ENCODE data around the gene VIL1.

The VIL1 gene

GRCh38 chr2:218418717-218419458, at the start of gene VIL1:
Gene VIL1 (plus strand): TSS chr2:218419123. CDS start chr2:218423779, 4,656 bp downstream.
- no peak for DNase-seq

GRCh38 chr2:218369330-218369729, 49.6 kb upstream of the VIL1 start:
- DNase-seq: no peak

GRCh38 chr2:218370410-218371063, 48.4 kb upstream of the VIL1 start:
- DNase-seq: no peak

- no peak for DNase-seq
These were observed 47.0 kb upstream of the VIL1 start for GRCh38 chr2:218371983-218372350.

GRCh38 chr2:218374795-218375194, 44.1 kb upstream of the VIL1 start:
- no peak for DNase-seq

GRCh38 chr2:218375212-218375611, 43.7 kb upstream of the VIL1 start:
- no peak for DNase-seq

GRCh38 chr2:218378053-218378452, 40.9 kb upstream of the VIL1 start:
- DNase-seq: no peak

GRCh38 chr2:218381916-218382366, 37.0 kb upstream of the VIL1 start, which contains the start of gene SLC11A1:
Gene SLC11A1 (plus strand): TSS chr2:218382273. CDS start chr2:218382369, 96 bp downstream.
- DNase-seq: no peak

GRCh38 chr2:218382785-218383184, 36.1 kb upstream of the VIL1 start:
- no peak for DNase-seq

GRCh38 chr2:218383892-218384519, 34.9 kb upstream of the VIL1 start:
- DNase-seq: no peak

- no peak for DNase-seq
These were observed 33.9 kb upstream of the VIL1 start for GRCh38 chr2:218384975-218385374.

GRCh38 chr2:218386505-218387368, 32.2 kb upstream of the VIL1 start:
- no peak for DNase-seq

- no peak for DNase-seq
These were observed 31.3 kb upstream of the VIL1 start for GRCh38 chr2:218387369-218388194.

GRCh38 chr2:218389333-218390150, 29.4 kb upstream of the VIL1 start:
- no peak for DNase-seq

- DNase-seq: no peak
These were observed 27.7 kb upstream of the VIL1 start for GRCh38 chr2:218391202-218391601.

GRCh38 chr2:218392459-218392858, 26.5 kb upstream of the VIL1 start:
- no peak for DNase-seq

GRCh38 chr2:218392891-218393462, 25.9 kb upstream of the VIL1 start:
- DNase-seq: no peak

- DNase-seq: no peak
These were observed 25.1 kb upstream of the VIL1 start for GRCh38 chr2:218393750-218394290.

- no peak for DNase-seq
These were observed 24.4 kb upstream of the VIL1 start for GRCh38 chr2:218394298-218395089.

GRCh38 chr2:218395090-218395444, 23.9 kb upstream of the VIL1 start:
- DNase-seq: no peak
